CD1c-positive myeloid dendritic cell (primary cell): ENCODE measurements around the gene IMMT.

Experiments
- DNase-seq: peaks from one replicate; pipeline ENCODE4 v3.0.0-alpha.2; 2016; ENCODE audit errors: extremely low spot score

Gene IMMT

GRCh38 chr2:86143307-86143706, 52.0 kb downstream of the IMMT start:
- DNase-seq = peak; percentile 31

- peak; percentile 20 for DNase-seq
Observed at GRCh38 chr2:86142436-86143257, 52.6 kb downstream of the IMMT start.

DNA sequence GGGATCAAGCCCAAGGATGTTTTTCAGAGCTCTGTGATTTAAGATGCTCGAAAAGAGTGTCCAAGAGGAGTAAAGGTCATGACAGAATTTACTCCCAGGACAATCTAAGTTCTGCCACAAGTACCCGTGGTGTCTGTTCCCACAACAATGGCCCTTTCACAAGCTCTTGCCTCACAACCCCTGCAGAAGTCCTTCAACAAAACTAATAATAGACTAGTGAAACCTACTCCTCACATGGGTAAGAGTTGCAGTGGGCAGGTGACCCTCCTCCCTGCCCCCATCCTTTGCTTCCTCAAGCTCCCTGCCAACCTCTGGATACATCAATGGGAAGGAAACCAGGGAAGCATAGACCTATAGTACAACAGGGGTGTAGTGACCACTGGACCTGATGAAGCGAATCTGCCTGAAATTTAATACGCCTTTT, 54.3 kb downstream of the IMMT start:
- no peak for DNase-seq

- DNase-seq = no peak
Observed at GRCh38 chr2:86139981-86140380, 55.3 kb downstream of the IMMT start.

DNA sequence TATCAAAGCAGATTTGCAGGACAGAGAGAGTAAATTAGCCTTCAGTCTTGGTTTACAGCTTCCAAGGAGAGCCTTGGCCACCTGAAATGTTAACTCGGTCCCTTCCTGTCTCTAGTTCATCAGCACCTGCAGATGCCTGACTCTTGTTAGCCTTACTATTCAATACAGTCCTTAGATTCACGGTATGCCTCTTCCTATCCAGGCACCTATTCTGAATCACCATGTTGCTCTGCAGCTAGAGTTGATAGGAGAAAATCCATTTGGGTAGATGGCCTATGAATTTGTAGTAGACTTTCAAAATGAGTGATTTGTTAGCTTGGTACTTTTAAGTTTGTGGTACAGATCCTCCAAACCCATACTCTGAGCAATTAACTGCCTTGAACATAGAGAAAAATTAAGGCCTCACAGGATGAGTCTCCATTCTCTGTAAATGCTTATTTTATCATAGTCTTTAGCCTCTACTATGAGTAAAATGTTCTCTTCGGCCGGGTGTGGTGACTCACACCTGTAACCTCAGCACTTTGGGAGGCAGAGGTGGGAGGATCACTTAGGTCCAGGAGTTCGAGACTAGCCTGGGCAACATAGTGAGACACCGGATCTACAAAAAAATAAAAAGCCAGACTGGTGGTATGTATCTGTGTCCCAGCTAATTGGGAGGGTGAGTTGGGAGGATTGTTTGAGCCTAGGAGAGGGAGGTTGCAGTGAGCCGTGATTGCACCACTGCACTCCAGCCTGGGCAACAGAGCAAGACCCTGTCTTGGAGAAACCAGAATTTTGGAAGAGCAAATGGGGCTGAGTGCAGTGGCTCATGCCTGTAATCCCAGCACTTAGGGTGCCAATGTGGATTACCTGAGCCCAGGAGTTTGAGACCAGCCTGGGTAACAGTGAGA, 56.3 kb downstream of the IMMT start:
- DNase-seq = no peak

DNA sequence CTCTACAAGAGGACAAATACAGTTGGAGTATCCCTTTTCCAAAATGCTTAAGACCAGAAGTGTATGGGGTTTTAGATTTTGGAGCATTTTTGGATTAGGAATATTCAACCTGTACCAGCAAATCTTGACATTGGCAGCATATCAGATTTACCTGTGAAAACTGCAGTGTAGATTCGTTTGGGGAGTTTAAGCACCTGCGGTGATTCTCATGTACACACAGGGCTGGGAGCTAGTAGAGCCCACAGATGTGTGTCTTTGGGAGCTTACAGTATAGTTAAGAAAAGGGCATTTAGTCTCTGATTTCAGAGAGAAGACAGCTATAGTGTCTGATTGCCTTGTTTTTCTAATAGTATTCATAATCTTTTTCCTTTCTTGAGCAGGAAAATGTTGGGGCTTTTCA, 59.1 kb downstream of the IMMT start:
- DNase-seq = no peak

- DNase-seq = no peak
Observed at GRCh38 chr2:86135653-86136052, 59.6 kb downstream of the IMMT start.

DNA sequence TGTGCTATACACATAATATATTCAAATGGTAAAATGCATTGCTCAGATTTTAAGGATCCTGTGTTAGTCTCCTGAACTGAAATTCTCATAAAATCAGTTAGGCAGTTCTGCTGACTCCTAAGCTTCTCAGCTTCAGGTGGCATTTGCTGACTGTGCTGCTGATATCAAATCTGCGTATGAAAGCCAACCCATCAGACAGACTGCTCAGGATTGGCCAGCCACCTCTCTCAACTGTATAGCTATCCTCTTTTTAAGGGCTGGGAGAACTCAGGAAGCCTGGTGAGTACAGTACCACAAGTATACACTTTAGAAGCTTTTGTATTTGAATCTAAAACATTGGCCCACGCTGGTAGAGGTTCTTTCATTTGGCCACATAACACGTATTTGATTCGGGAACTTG, 60.6 kb downstream of the IMMT start:
- DNase-seq = no peak

- DNase-seq = no peak
Observed at GRCh38 chr2:86124683-86125082, 70.6 kb downstream of the IMMT start.

DNA sequence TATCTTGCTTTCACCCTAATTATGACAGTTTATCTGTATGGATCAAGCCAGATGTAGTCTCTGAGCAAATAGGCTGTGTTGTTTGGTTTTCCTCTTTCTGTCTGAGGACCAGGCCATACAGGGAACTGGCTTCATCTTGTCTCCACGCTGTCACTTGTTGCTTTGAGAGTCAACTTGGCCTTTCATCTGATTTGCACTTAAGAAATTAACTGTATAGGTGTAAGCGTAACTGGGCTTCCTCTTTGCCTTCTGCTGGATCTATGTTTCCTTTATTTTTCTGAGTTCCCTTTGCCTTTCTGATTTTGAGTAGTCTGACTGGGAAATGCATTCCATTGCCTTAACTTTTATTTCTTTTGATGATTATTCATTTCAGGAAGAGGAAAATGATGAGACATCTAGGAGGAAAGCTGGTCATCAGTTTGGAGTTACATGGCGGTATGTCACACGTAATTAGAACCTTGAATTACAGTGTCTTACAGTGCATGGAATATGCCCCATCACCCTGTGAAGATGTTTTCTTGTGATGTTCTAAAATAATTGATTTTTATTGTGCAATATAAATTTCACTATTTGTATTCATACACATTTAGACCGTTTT, 71.8 kb downstream of the IMMT start:
- peak; percentile 84 for DNase-seq

- no peak for DNase-seq
Observed at GRCh38 chr2:86118130-86118529, 77.1 kb downstream of the IMMT start.

GRCh38 chr2:86107031-86107430, 88.2 kb downstream of the IMMT start:
- no peak for DNase-seq

- DNase-seq = peak; percentile 98
Observed at GRCh38 chr2:86105969-86106945, 89.0 kb downstream of the IMMT start, which contains the start of gene PTCD3. PTCD3 (plus strand) TSS chr2:86106235; CDS start chr2:86106248, 13 bp downstream.

GRCh38 chr2:86105252-86105968, 89.9 kb downstream of the IMMT start, which contains the start of gene POLR1A:
POLR1A (minus strand) TSS chr2:86105886; CDS start chr2:86105776, 110 bp downstream.
- peak; percentile 95 for DNase-seq

DNA sequence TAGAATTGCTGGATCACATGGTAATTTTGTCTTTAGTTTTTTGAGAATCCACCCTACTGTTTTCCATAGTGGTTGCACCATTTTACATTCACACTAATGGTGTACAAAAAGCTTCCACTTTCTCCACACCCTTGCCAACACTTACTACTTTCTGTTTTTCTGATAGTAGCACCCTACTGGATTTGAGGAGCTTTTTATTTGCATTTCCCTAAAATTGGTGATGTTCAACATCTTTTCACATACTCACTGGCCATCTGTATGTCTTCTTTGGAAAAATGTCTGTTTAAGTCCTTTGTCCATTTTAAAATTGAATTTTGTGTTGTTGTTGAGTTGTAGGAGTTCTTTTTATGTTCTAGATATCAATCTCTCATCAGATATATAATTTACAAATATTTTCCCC, 93.1 kb downstream of the IMMT start:
- no peak for DNase-seq

DNA sequence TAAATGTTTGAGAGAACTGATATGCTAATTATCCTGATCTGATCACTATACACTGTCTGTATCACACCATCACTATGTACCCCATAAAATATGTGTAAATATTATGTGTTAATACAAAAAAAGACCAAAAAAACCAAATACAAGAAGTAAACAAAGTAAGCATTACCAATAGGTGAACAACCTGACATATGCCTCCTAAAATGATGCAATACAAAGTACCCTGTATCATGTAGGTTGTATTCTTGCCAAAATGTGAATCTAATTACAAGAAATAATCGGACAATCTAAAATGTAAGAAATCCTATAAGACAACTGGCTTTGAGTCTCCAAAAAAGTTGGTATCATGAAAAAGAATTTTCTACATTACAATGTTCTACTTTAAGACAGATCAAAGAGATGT, 97.3 kb downstream of the IMMT start:
- no peak for DNase-seq

DNA sequence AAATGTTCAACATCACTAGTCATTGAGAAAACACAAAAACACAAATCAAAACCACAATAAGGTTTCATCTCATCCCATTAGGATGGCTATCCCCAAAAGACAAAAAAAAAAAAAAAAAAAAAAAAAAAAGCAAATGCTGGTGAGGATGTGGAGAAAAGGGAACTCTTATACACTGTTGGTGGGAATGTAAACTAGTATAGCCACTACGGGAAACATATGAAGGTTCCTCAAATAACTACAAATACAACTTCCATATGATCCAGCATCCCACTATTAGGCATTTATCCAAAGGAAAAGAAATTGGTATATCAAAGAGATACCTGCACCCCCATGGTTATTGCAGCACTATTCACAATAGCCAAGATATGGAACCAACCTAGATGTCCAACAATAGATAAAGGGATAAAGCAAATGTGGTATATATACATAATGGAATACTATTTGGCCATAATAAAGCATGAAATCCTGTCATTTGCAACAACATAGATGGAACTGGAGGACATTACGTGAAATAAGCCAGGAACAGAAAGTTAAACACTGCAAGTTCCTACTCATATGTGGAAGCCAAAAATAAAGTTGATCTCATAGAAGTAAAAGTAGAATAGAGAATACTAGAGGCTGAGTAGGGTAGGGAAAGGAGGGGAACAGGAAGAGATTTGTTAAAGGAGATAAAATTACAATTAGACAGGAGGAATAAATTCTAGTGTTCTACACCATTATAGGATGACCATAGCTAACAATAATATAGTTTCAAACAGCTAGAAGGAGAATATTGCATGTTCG, 98.0 kb downstream of the IMMT start:
- no peak for DNase-seq

GRCh38 chr2:86094229-86094628, 101.0 kb downstream of the IMMT start:
- DNase-seq = no peak
